Ovary (tissue), 9 donors: ENCODE measurements around the gene TAGAP. TPM values are rescaled to one million over a fixed set of nuclear protein-coding genes. Genes with fewer than 3 reads are reported as not detected.
"Not testable (repeated sequence)": the region's sequence is repeated elsewhere in the genome, so short reads cannot be mapped to it uniquely, and the experiment has no call there.

Source experiments
- DNase-seq, 5 donors: peaks; one replicate each; pipeline ENCODE4 v3.0.0-alpha.2; 2019 to 2020
- H3K27ac ChIP-seq, 2 donors: fragments of 200-600 bp; one replicate each; pipeline versions ENCODE4 v1.5.1 to v1.8.0; 2019 to 2022
- H3K27me3 ChIP-seq: fragments of 200-600 bp; one replicate; pipeline ENCODE4 v1.8.0; 2022
- H3K36me3 ChIP-seq: fragments of 200-600 bp; sonication (generic); one replicate; pipeline ENCODE4 v1.5.1; 2019
- H3K4me1 ChIP-seq: one replicate; pipeline ENCODE4 v1.8.1; 2013; ENCODE audit warnings: mild to moderate bottlenecking, moderate library complexity; ENCODE audit not compliant: insufficient read depth
- H3K4me3 ChIP-seq: fragments of 200-600 bp; sonication (generic); one replicate; pipeline ENCODE4 v1.5.1; 2017
- H3K9me3 ChIP-seq, 2 donors: fragments of 200-600 bp in 1 of 2; sonication (generic) in 1 of 2; one replicate each; pipeline versions ENCODE4 v1.5.1 to v1.8.1; 2013 to 2019; ENCODE audit warnings: mild to moderate bottlenecking in 1 of 2, moderate library complexity in 1 of 2
- CTCF ChIP-seq, 3 donors: fragments of 450-650 bp in 2 of 3; fragments of 200-600 bp in 1 of 3; IDR thresholded peaks; one replicate each; pipeline versions ENCODE4 v1.5.1 to v1.8.0; 2016 to 2022; ENCODE audit warnings: antibody characterized with exemption in 3 of 3, mild to moderate bottlenecking in 1 of 3
- EP300 ChIP-seq: sonication (generic); formaldehyde crosslinking; IDR thresholded peaks from one replicate; pipeline ENCODE4 v1.6.1; 2017; ENCODE audit warnings: antibody characterized with exemption
- POLR2A ChIP-seq: fragments of 450-650 bp; IDR thresholded peaks from one replicate; pipeline ENCODE4 v1.6.1; 2017; ENCODE audit warnings: antibody characterized with exemption, mild to moderate bottlenecking, moderate library complexity
- WGBS, 3 donors: extraction: QIAGEN DNeasy Blood & Tissue Kit in 1 of 3; methylation state at CpG; one replicate each; pipeline versions ENCODE4 v1.1.5 to v1.1.7; 2013 to 2017; 5-methylcytosine and 5-hydroxymethylcytosine counted together
- intact Hi-C, 4 donors: fragments of 100-400 bp; cut with DNase I; formaldehyde crosslinking; loops; one replicate each; pipeline versions ENCODE4 v1.11.0 to v1.15.1; 2022 to 2023
- polyA plus RNA-seq, 2 donors: library from polyadenylated mRNA; stranded (reverse); fragments of 200-250 nt in 1 of 2; fragments of 350-450 nt in 1 of 2; fragmentation: Illumina TruSeq in 1 of 2; extraction: RNeasy Lipid Tissue Mini Kit (QIAGEN cat#74804) in 1 of 2; gene quantifications; one replicate each; pipeline ENCODE4 v1.2.3, GENCODE V29; 2013 to 2014
- total RNA-seq, 7 donors: library from RNA; depleted of rRNA in 2 of 7; stranded (reverse); fragments of >200 nt in 2 of 7; fragmentation: NEBNext Ultra II Directional in 3 of 7; extraction: Animal tissue kit (Norgen Biotek cat#: 25700) in 3 of 7; gene quantifications; one replicate each; pipeline versions ENCODE4 v1.1.0 to v1.2.4, GENCODE V29; 2016 to 2023
- donor health status: DM: no; HTN: no; CAD: no; lungs with moderate emphysema.
- donor health status: DM: no; HTN: no; CAD: no.
- donor health status: Bipolar disorder and iron deficiency.
- donor health status: DM: yes; HTN: yes; CAD: no.
- donor health status: DM: no; HTN: no; CAD: no.
- donor health status: DM: yes; HTN: yes; CAD: no.

The TAGAP gene
- total and polyA plus RNA-seq, 9 donors, result 0.58 to 5.1 (median 1.4) TPM

- H3K9me3 ChIP-seq, result no peaks in the 10 kb centered on the region
- H3K27me3 ChIP-seq, result no peaks in the 10 kb centered on the region
- no peaks in the 10 kb centered on the region for H3K36me3 ChIP-seq
- intact Hi-C loops, result no loop called here
- no peak overlapping the region for H3K27ac ChIP-seq
- WGBS, 3 donors, result 86 to 90% (median 88%) methylated on average over 11 of the region's 11 CpGs
- TF ChIP-seq CTCF (IDR thresholded peaks at IDR 0.05) (no peak), EP300 (no peak)
- H3K4me1 ChIP-seq, result no peaks in the 10 kb centered on the region
- no peak overlapping the region for H3K4me3 ChIP-seq
- no peak for DNase-seq
Measured at GRCh38 chr6:159033160-159034049, 11.4 kb downstream of the TAGAP start.

DNA sequence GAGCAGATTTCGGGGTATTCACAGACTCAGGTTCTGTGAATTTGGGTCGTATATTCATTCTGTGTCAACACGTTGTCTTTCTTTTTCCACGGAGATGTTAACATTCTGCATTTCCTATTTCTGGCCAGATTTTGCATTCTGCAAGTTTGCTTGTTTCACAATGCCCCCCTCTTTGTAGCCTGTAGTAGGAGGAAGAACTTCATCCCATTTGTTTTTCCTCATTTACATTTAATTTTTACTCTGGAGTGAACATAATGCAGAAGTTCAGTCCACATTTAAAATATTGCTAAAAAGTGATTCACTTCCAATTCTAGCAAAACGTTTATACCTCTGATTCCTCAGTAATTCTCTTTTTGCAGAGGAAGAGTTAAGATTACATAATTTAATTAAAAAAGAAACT is 12.9 kb downstream of the TAGAP start:
- no peak overlapping the region for H3K27ac ChIP-seq
- H3K4me1 ChIP-seq, result no peaks in the 10 kb centered on the region
- H3K36me3 ChIP-seq, result no peaks in the 10 kb centered on the region
- DNase-seq, result no peak
- whole genome bisulfite sequencing, 3 donors, result 72 to 87% (median 85%) methylated on average over 5 of the region's 5 CpGs
- no peak overlapping the region for H3K4me3 ChIP-seq
- no peaks in the 10 kb centered on the region for H3K9me3 ChIP-seq
- no peak for TF ChIP-seq POLR2A
- no peak for TF ChIP-seq EP300
- TF ChIP-seq CTCF (IDR thresholded peaks at IDR 0.05), result no peak
- intact Hi-C loops, result no loop called here
- no peaks in the 10 kb centered on the region for H3K27me3 ChIP-seq

DNA sequence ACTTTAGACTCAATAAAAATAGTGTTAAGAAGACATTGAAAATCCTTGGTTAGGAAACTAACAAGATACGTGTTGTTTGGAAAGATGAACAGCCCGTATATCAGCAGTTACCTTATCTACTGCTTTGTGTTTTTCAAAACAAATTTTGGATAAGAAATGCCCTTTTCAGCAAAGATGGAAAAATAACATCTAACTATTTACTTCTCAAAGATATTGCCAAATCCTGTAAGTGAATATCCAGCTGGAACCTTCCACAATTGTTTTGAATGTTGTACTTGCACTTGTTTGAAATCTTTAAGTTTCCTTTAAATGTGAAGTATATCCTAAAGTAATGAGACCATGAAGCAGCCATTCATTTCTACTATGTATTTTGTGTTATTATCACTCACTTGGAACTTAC is 14.6 kb downstream of the TAGAP start:
- TF ChIP-seq EP300, result no peak
- TF ChIP-seq CTCF (IDR thresholded peaks at IDR 0.05), result no peak
- TF ChIP-seq POLR2A, result no peak
- no peak for DNase-seq
- 25 to 53% (median 38%) methylated on average over 2 of the region's 2 CpGs for WGBS, 3 donors
- Histone ChIP-seq H3K36me3 (no peaks in the 10 kb centered on the region), H3K27me3 (no peaks in the 10 kb centered on the region), H3K4me1 (no peaks in the 10 kb centered on the region), H3K27ac (no peak overlapping the region), H3K9me3 (no peaks in the 10 kb centered on the region), H3K4me3 (no peak overlapping the region)
- intact Hi-C loops, result no loop called here

DNA sequence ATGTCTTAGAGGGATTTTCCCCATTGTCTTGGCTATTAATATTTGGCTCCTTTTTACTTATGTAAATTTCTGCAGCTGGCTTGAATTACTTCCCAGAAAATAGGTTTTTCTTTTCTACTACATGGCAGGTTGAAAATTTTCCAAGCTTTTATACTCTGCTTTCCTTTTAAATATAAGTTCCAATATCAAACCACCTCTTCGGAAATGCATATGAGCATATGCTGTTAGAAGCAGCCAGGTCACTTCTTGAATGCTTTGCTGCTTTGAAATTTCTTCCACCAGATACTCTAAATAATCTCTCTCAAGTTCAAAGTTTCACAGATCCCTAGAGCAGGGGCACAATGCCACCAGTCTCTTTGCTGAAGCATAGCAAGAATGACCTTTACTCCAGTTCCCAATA is 19.6 kb downstream of the TAGAP start:
- DNase-seq, intact Hi-C loops, H3K4me3 ChIP-seq, H3K4me1 ChIP-seq, H3K27me3 ChIP-seq, H3K36me3 ChIP-seq, H3K27ac ChIP-seq, H3K9me3 ChIP-seq: not testable (repeated sequence)
- WGBS, 3 donors, result 52 to 100% (median 96%) methylated on average over 1 of the region's 1 CpG

GRCh38 chr6:159023893-159024292 is 20.9 kb downstream of the TAGAP start:
- Histone ChIP-seq H3K36me3 (no peaks in the 10 kb centered on the region), H3K9me3 (no peaks in the 10 kb centered on the region), H3K27me3 (no peaks in the 10 kb centered on the region), H3K4me3 (no peak overlapping the region), H3K27ac (no peak overlapping the region), H3K4me1 (no peaks in the 10 kb centered on the region)
- intact Hi-C loops, result loop anchor here in 1 of 4 donors (2.0 kb wide), 1 partner anchor 33 kb away; no protein-coding TSS in a partner anchor
- WGBS, 3 donors, result 91% methylated on average over 4 of the region's 4 CpGs
- TF ChIP-seq POLR2A (no peak), EP300 (no peak), CTCF (IDR thresholded peaks at IDR 0.05) (no peak)
- DNase-seq, result no peak
